GM12864 (cell line): ENCODE data around the gene ZNF467.
A peak's percentile ranks its signal among the peaks of the same experiment; 100 is the strongest.

Experiments used
- DNase-seq: peaks from one replicate; pipeline ENCODE4 v3.0.0-alpha.2; 2011; ENCODE audit warnings: low read depth
- H3K4me3 ChIP-seq: 2 replicates; pipeline ENCODE4 v1.5.1; 2011; ENCODE audit warnings: mild to moderate bottlenecking, low read depth, low read length, control low read depth
- TF ChIP-seq, protein P1 (sequence below): IDR thresholded peaks from 2 replicates; pipeline ENCODE4 v1.5.1; 2011; ENCODE audit warnings: low read depth, mild to moderate bottlenecking, moderate library complexity, low read length, control low read depth, inconsistent platforms; ENCODE audit errors: missing control alignments

ZNF467 gene

DNA sequence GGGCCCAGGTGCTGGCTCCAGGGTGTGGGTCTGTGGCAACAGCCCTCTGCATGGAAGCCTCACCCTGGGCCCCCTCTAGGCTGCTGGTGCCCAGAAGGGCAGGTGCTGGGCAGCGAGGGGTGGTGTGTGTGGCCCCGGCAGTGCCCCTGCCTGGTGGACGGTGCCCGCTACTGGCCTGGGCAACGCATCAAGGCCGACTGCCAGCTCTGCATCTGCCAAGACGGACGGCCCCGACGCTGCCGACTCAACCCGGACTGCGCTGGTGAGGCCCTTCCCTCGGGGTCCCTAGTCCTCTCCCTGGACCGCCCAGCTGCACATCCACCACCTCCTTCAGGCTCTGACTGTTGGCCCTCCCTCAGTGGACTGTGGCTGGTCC lies 18.8 kb upstream of the ZNF467 start:
- TF ChIP-seq, protein P1, sequence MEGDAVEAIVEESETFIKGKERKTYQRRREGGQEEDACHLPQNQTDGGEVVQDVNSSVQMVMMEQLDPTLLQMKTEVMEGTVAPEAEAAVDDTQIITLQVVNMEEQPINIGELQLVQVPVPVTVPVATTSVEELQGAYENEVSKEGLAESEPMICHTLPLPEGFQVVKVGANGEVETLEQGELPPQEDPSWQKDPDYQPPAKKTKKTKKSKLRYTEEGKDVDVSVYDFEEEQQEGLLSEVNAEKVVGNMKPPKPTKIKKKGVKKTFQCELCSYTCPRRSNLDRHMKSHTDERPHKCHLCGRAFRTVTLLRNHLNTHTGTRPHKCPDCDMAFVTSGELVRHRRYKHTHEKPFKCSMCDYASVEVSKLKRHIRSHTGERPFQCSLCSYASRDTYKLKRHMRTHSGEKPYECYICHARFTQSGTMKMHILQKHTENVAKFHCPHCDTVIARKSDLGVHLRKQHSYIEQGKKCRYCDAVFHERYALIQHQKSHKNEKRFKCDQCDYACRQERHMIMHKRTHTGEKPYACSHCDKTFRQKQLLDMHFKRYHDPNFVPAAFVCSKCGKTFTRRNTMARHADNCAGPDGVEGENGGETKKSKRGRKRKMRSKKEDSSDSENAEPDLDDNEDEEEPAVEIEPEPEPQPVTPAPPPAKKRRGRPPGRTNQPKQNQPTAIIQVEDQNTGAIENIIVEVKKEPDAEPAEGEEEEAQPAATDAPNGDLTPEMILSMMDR = no peak
- no peak for DNase-seq
- no peak overlapping the region for H3K4me3 ChIP-seq

DNA sequence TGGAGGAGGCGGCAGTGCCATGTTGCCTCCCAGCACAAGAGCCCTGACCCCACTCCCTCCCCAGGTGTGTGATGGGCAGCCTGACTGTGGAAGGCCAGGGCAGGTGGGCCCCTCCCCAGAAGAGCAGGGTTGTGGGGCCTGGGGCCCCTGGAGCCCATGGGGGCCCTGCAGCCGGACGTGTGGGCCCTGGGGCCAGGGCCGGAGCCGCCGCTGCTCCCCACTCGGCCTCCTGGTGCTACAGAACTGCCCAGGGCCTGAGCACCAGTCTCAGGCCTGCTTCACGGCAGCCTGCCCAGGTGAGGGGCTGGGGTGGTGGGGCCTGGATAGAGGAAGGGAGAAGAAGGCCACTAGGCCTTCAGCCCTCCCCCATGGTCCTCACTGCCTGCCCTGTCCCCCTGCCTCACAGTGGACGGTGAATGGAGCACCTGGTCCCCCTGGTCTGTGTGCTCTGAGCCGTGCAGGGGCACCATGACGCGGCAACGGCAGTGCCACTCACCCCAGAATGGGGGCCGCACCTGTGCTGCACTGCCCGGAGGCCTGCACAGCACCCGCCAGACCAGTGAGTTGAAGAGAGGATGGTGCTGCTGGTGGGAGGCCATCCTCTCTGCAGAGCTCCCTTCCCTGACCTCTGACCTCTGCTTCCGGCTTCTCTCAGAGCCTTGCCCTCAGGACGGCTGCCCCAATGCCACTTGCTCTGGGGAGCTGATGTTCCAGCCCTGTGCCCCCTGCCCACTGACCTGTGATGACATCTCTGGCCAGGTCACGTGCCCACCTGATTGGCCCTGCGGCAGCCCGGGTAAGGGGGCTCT lies 18.2 kb upstream of the ZNF467 start:
- no peak overlapping the region for H3K4me3 ChIP-seq
- TF ChIP-seq, protein P1 = no peak
- no peak for DNase-seq

DNA sequence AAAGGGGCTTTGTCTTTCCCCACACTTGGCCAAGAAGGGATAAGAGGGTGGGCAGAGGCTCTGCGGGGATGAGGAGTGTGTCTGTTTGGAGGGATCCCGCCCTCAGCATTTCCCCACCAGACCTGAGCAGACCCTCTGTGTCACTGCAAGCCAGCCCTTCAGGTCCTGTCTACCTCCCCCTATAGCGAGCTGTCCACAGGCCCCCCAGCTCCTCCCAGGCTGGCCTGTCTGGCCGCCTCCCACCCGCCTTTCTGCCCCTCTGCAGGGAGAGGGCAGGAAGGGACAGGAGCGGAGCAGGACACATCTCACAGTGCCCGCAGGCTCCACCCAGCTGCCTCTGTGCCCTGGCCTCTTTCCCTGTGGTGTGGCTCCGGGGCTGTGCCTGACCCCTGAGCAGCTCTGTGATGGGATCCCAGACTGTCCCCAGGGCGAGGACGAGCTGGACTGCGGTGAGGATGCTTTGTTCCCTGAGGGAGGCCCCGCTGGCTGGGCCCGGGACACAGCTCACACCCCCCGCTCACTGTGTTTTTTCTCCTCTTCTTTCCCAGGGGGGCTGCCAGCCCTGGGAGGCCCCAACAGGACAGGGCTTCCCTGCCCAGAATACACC lies 17.5 kb upstream of the ZNF467 start:
- H3K4me3 ChIP-seq = no peak overlapping the region
- TF ChIP-seq, protein P1 = no peak
- DNase-seq = no peak

DNA sequence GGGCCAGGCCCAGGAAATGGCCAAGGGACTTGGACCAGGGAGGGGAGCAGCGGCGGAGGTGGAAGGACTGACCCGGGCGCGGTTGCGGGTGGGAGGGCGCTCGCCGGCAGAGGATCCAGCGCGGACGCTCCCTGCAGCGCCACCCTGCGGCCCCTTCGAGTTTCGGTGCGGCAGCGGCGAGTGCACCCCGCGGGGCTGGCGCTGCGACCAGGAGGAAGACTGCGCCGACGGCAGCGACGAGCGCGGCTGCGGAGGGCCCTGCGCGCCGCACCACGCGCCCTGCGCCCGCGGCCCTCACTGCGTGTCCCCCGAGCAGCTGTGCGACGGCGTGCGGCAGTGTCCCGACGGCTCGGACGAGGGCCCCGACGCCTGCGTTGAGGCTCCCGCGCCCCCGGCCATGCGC lies 16.8 kb upstream of the ZNF467 start:
- no peak for DNase-seq
- no peak overlapping the region for H3K4me3 ChIP-seq
- TF ChIP-seq, protein P1 = peak; percentile 15

DNA sequence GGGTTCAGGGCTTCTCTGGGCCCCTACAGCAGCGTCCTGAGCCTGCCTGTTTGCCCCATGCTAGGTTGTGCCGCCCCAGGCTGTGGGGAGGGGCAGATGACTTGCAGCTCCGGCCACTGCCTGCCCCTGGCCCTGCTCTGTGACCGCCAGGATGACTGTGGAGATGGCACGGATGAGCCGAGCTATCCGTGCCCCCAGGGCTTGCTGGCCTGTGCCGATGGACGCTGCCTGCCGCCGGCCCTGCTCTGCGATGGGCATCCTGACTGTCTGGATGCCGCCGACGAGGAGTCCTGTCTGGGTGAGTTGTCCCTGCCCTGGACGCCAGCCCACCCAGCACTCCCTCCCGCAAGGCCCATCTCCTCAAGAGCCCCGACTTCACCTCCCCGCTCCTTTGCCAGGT lies 15.7 kb upstream of the ZNF467 start:
- H3K4me3 ChIP-seq = no peak overlapping the region
- DNase-seq = no peak
- TF ChIP-seq, protein P1 = no peak

DNA sequence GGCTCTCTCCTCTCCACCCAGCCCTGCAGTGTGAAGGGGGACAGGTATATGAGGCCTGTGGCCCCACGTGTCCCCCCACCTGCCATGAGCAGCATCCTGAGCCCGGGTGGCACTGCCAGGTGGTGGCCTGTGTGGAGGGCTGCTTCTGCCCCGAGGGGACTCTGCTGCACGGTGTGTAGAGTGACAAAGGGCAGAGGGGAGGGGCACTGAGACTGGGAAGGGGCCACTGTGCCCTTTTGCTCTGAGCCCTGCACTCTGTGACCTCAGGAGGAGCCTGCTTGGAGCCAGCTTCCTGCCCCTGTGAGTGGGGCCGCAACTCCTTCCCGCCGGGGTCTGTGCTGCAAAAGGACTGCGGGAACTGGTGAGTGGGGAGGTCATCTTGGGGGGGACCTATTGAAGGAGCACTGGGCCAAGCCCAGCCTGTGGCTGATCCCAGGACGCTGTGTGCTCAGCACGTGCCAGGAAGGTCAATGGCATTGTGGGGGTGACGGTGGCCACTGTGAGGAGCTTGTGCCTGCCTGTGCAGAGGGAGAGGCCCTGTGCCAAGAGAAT lies 15.0 kb upstream of the ZNF467 start:
- DNase-seq = no peak
- TF ChIP-seq, protein P1 = no peak

More for the DNA sequence above, 15.0 kb upstream of the ZNF467 start:
- H3K4me3 ChIP-seq = no peak overlapping the region
